Fibroblast of skin of right biceps (primary cell): ENCODE measurements around the gene RAC2.

Experiments
- DNase-seq: peaks from one replicate; pipeline ENCODE4 v3.0.0-alpha.2; 2013

RAC2 gene

DNA sequence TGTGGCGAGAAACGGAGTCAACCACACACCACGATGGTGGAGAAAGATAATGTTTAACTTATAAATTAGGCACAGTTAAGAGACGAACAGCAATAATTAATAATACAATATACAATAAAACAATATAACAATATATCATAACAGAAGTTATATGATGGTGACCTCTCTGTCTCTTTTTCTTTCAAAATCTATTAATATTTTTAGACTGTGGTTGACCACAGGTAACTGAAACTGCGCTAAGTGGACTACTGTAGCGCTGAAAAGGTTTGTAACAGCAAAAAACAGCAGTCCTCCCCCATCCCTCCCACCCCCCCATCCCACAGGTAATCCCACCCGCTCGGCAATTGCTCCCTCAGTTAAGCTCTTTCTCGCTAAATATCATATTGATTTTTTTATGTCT lies 28.2 kb downstream of the RAC2 start:
- no peak for DNase-seq

DNA sequence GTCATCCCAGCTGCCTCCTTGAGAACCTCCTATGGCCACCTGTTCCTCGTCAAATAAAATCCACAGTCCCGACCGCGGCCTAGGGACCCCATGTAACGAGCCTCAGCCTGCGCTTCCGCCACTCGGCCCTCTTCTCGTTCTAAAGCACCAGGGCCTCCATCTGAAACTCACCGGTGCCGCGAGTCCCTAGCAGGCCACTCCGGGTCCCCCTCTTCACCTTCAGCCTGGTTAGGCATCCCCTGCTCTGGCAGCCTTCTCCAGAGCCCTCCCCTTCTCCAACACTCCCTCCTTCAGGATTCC lies 29.4 kb downstream of the RAC2 start:
- no peak for DNase-seq

DNA sequence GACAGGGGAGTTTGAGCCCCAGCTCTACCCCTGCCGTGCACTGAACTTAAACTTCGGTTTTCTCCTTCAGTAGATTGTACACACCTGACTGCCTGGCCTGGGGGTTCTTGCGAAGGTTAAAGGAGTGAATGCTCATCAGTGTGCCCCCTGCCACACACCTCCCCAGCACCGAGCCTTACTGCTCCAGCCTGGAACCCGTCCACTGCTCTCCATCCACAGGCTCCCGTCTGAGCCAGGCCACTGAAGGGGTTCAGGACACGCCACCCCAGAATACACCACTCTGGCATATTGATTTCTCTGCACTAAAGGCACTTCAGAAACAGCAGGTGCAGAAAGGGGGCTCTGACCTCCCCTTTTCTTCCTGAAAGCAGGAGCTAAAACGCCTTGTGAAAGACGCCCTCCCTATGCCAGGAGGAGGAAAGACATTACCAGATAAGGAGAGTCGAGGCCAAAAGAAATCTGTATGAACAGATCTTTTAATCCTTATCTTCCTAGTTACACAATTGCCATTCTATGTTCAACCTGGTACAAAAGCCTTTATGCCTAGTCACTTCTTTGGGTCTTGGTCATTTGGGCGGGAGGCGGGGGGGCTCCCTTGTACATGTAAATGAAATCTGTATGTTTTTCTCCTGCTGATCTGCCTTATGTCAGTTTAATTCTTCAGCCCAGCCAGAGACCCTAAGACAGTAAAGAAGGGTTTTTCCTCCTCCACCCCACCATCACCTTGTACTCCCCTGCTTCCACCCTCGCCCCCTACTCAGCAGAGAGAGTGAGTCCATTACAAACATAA lies 29.9 kb downstream of the RAC2 start:
- DNase-seq = no peak

DNA sequence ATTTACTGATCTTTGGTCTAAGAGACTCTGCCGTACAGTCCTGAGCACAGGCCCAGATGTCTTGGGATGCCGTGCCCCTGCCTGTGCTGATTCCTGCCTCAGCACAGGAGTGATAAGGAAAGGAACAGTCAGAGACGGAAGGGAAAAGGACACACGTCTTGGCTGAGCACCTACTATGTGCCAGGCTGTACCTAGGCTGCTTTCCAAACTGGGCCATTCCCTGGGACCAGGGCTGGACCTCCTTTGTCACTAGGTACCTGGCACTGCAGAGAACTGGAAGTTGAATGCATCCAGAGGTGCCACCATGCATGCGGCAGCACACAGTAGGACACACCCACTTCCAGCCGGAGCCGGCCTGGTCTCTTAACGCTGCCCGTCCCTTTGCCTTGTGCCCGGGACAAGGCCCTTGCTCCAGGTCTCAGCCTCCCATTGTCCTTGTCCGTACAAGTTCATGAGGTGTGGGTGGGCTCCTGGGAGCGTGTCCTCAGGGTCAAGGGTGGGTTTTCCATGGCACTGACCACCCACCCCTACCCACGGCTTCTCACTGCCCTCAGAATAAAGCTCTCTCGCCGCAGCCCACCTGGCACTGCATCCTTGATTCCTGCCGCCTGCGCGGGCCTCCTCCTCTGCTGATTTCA lies 30.7 kb downstream of the RAC2 start:
- no peak for DNase-seq

DNA sequence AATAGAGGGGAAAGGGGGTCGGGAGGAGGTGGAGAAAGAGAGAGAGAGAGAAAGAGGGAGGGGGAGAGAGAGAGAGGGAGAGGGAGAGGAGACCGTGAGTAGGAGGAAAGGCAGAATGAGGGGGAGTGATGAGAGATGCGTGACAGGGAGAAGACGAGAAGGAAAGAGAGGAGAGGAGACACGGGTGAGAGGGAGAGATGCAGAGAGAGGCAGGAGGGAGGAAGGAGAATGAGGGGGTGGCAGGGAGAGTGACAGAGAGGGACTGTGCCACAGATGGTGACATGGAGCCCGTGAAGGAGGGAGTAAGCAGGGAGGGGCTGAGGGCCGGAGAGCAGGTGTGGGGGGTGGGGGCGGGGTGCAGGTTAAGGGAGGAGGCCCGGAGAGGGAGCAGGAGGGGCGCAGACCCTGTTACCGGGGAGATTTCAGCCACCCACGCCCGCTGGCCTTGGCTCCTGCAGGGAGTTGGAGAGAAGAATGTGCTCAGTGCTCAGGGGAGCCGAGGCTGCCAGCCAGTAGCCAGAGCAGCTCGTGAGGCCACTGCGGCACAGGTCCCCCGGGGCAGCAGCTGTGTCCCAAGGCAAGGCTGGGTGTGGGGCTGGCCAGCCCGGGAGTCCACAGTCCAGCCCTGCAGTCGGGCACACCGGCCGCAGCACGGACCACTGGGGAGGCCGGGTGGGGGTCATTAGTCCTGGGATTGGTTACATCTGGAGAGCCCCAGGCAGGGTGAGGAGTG lies 31.7 kb downstream of the RAC2 start, which contains the start of gene SSTR3:
SSTR3 (minus strand) TSS at position 304 of the 733 bp plus-strand sequence. CDS start 4,674 bp downstream, outside the sequence.
- DNase-seq = no peak

DNA sequence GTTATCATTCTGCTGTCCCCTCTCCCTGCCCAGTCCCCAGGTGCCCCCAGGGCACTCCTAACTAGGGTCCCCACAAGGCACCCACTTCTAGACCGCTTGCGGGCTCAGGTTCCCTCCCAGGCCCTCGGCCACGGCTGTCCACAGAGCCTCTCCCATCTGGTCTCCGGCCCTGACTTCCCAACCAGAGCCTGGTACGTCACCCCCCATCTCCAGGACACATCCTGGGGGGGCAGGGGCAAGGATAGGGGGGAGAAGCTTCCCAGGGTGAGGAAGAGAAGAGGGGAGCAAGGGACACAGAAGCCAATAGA lies 32.2 kb downstream of the RAC2 start:
- DNase-seq = no peak

DNA sequence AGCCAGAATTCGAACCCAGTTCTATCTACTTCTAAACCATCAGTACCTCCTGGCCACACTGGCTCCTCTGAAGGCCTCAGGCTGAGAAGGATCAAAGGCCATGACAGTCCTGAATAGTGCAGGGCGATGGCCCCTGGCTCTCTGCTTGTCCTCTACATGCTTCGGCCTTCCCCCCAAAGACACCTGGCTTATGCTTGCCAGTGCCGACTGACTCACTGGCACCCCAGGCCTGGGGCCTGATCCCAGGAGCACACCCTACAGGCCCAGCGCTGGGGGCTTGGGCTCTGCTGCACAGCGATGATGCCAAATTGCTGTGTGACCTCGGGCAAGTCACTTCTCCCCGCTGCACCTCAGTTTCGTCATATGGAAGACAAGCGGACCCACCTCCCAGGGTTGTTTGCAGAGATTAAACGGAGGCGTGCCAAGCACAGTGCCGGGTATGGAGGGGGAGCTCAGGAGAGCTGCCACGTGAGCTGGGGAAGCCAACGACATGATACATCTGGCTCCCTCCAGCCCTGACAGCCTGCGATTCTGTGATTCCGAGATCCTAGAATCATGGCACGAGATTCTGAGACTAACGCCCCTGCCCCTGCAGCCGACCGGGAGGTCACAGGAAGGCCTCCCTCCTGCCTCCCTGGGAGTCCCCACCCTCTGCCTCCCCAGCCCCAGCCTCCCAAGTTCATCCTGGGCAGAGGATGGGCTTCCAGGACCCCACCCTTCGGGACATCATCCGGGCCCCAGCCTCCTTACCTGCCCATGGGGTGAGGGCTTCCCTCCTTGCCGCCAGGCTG lies 32.8 kb downstream of the RAC2 start:
- DNase-seq = no peak

DNA sequence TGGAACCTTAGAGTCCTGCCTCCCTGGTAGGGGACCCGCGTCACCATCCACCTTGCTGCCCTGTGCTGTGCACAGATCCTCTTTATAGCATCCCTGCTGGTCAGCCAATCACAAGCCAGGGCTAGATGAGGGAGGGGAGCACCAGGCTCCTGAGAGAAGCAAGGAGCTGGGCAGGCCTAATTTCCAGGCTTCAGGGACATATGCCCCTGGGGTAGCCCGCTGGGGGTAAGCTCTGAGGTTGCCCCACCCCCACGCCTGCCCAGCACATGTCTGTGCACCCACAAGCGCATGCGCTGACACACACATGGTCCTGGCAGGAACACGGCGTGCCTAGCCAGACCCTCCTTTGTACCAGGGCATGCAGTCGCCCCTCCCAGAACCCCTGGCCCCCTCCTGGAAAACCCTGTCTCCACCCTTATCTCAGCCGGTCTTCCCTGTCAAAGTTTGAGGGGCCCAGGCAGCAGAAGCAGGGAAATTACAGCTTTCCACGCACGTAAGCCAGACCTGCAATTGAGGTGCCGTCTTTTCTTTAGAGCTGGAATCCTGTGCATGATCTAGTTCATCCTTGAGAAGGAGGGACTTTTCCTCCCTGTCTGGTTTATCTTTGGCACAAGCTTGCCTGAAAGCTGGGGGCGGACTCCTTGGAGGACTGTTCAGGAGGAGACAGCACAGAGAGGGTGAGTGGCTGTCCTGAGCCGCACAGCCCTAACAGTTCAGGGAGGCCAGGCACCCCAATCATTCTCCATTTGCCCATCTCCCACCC lies 33.8 kb downstream of the RAC2 start:
- no peak for DNase-seq

DNA sequence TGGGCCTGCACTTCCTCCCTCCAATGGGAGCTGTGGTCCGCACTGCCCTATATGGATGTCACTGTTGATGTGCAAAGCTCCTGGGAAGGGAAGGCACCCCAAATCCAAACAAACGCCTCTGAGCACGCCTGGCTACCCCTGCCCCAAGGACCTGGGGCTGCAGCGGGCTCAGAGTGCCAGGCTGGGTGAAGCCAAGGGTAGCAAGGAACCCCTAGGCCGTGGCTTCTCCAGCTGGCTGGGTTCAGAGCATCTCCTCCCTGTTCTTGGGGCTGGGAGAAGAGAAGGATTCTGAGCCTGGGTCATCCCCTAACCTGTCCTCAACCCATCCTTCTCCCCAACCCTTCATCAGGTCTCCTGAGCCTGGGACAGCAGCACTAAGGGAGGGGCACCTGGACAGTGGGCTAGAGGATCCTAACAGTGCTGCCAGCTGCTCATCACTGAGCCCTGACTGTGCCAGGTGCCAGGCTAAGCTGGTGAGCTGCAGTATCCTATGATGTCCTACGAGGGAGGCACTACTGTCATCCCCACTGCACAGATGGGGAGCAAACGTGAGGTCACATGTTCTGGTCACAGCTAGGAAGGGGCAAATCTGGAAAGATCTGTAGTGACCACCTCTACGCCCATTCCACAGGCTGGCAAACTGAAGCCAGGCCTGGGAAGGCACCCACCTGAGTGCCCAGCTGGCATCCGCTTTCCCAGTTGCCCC lies 34.8 kb downstream of the RAC2 start:
- no peak for DNase-seq

DNA sequence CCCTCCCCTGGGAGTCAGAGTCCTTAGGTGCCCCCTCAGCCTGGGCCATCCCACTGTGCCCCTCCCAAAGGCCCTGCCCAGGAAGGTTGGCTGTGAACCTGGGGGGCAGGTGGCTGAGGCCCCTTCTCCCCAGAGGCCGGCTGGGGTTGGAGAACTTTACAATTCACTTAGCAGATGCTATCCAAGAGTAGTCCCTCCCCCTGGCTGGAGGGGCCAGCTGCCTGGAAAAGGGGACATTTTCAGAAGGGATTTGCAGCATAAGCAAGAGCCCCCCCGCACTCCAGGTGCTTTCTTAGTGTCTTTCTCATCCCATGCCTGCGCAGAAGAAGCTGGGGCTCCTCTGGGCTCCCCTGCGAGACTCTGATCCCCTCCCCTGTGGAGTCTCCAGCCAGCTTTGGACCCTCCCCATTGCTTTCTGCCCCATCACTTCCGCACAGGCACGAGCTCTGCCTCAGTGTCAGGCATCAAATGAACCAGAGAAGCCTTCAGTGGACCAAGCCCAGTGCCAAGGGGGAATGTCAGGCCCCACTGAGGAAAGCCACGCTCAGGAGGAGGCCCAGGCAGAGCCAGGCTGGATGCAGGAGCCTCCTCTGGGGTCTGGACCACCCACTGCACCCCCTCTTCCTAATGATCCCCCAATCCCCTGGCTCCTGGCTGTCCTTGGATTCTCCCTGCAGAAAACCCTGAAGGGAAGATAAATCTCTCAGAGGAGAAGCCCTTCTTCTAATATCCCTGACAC lies 35.5 kb downstream of the RAC2 start:
- DNase-seq = no peak

DNA sequence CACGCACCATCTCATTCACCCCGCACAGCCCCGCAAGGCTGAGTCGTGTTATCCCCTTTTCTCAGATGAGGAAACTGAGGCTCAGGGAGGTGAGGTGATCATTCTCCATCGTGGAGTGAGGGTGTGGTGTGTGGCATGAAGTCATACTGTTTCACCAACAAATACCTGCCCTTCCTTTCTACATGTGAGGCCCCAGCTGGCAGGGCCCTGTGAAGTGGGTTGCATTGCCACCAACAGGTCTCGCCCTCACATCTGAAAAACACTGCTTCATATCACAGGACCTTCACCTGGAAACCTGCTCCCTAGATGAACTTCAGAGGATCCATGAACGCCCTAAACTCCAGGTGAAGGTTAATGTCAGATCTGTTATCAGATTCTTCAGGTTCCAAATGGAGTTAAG lies 36.1 kb downstream of the RAC2 start:
- DNase-seq = no peak

DNA sequence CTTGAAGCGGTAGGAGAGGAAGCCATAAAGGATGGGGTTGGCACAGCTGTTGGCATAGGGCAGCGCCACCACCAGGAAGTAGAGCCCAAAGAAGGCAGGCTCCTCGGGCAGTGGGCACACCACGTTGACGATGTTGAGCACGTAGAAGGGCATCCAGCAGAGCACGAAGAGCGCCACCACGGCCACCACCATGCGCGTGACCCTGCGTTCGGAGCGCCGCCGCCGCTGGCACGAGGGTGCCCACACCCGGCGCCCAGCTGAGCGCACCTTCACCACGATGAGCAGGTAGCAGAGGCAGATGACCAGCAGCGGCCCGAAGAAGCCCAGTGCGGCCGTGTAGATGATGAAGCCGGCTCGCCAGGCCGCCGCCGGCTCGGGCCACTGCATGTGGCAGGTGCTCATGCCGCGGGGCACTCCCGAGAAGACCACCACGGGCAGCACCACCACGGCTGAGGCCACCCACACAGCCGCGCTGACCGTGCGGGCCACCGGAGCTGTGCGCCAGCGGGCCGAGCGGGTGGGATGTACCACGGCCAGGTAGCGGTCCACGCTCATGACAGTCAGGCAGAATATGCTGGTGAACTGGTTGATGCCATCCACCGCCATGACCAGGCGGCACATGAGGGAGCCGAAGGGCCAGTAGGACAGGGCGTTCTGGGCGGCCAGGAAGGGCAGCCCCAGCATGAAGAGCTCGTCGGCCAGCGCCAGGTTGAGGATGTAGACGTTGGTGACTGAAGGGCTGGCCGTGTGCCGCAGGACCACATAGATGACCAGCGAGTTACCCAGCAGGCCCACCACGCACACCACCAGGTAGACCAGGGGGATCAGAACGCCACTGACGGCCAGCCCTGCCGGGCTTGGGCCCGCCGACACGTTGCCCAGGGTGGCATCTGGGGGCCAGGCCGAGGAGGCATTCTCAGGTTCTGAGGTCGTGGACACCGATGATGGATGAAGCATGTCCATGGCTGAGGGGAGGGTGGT lies 36.9 kb downstream of the RAC2 start:
- no peak for DNase-seq

DNA sequence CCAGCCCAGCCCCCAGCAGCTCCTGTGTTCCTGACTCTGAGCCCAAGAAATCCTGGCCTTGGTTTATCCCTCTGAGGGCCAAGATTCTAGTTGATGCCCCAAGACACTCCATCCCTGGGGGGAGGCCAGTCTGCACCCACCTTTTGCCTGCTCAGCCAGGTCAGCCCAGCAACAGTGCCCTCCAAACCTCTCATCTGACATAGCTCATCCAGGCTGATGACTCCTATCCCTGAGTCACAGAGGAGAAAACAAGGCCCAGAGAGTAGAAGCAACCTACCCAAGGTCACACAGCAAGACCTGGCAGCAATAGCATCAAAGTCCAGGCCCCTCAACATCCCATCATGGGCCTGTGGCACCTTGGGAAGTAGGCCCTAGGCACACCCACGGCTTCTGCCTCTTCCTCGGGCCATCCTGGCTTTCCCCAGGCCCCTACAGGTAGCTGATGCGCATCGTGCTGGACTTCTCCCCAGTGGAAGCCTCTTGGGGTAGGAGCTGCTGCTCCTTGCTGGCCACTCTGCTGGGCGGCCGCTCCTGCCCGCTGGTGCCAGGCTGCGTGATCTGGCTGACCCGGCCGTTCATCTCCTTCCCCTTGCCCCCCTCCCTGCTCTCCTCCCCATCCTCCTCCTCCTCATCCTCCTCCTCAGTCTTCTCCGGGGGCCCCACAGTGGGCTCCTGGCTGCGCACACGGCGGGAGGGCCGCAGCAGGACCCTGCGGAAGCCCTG lies 37.8 kb downstream of the RAC2 start:
- no peak for DNase-seq

DNA sequence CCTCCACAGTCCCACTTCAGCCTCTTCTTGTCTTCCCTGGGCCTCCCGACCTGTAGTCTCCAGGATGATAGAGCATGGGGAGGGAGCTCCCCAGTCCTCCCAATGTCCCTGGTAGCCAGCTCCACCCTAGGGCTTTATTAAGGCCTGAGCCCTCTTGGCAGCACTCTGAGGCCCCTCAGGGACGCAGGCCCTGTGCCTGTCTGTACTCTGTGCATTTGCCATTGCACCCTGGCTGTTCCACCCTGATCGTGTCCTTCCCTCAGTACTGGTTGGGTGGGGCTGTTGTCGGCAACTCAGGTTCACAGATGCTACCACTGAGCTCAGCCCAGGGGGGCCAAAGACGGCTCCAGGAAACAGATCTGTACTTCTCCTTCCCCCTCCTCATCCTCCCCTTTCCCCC lies 39.0 kb downstream of the RAC2 start:
- DNase-seq = no peak

DNA sequence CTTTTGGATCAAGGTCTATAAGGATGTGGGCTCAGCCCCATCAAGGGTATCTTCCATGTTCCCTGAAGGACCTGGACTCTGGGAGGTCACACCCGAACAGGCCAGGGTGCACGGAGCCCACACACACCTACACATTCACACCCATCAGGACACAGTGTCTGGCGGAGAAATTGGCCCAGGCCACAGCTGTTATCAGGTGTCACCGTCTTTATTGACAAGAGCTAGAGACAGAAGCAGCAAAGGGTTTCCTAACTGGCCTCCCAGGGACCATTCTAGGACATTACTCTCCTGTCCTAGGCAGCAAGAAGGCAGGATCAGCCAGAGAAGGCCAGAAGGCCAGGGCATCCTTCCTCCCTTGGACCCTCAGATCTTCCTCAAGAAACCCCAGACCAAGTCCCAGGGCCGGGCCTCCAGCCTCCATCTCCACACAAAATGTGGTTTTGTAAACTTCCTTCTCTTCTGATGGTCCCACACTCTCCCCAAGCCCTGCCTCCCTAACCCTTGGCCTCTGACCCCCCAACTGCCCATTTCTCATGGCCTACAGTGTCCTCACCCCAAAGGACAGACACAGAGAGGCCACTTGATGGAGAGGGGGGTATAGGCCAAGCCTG lies 39.9 kb downstream of the RAC2 start:
- no peak for DNase-seq

DNA sequence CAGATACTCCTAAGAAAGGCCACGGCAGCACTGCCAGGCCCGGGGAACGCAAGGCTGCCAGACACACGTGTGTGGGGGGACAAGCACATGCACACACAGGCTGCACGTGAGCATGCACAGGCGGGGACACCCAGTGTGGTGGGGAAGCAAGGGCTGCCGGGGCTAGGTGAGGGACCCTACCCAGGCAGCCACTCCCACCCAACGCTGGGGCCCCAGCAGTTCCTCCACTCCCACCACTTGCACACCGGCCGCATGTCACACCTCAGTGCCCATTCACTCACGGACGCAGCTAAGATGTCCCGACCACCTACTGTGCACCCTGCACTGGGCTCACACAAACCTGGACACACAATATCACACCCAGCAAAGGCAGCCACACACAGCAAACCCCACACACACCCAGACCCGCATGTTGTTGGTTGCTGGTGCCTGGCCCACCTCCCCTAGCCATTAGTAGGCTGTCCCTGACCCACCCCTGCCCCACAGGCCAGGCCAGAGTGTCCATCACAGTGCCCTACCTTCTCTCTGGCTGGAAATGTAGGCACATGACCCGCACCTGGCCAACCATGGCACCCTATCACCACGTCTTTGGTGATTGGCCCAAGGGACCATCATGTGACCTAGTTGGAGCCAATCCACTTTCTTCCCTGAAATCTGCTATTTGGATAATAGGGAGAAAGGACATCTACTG lies 40.6 kb downstream of the RAC2 start:
- DNase-seq = no peak

DNA sequence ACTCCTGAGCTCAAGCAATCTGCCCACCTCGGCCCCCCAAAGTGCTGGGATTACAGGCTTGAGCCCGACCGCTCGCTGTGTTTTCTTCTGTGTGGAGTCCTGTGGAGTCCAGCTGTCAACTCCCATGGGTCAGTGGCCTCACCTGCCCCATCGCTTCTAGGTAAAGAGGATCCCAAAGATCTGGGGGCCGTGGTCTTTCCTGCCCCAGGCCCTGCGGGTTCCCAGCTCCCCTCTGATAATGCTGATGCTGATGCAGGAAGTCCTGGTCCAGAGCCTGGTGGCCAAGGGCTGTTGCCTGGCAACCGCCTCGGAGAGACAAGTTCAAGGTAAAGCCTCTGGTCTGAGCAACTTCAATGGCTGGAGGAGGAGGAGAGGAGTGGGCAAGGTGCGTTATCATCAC lies 41.4 kb downstream of the RAC2 start:
- no peak for DNase-seq

DNA sequence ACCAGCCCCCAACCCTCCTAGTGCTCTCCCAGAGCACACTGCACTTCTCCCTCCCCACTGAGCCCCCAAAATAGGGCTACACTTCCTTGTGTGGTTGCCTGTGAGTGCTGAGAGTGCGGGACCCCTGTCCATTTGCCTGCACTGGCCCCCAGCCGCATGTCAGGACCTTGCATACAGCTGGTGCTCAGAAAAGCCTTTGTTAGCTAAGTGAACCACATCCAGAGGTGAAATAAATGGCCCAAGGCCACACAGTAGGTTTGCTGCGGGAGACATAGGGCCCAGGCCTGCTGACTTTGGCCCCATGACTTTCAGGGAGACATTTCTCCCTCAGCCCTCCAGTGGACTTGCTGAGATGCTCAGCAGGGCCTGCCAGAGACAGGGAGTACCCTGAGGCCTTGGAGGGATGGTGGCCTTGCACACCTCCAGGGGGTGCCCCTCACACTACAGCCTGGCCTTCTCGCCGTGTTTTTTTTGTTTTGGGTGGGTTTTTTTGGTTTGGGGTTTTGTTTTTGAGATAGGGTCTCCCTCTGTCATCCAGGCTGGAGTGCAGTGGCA lies 42.0 kb downstream of the RAC2 start:
- no peak for DNase-seq
